Adrenal gland (tissue), 12 donors: ENCODE data around the gene SMIM35. TPM values are rescaled to one million over a fixed set of nuclear protein-coding genes. Genes with fewer than 3 reads are reported as not detected.

Experiments
- DNase-seq, 7 donors: peaks; one replicate each; pipeline ENCODE4 v3.0.0-alpha.2; 2019 to 2020
- H3K27ac ChIP-seq, 5 donors: fragments of 200-600 bp; sonication (generic) in 4 of 5; 1 replicate in 3 of 5; 2 replicates in 2 of 5; pipeline versions ENCODE4 v1.5.1 to v1.8.0; 2016 to 2020; ENCODE audit warnings: mild to moderate bottlenecking in 1 of 5
- H3K27me3 ChIP-seq: fragments of 200-600 bp; 2 replicates; pipeline ENCODE4 v1.8.0; 2021
- H3K36me3 ChIP-seq, 2 donors: fragments of 200-600 bp; replicated peaks in 1 of 2; 1 replicate in 1 of 2; 2 replicates in 1 of 2; pipeline versions ENCODE4 v1.5.1 to v1.8.0; 2018 to 2022
- H3K4me1 ChIP-seq, 2 donors: fragments of 200-600 bp; replicated peaks in 1 of 2; 1 replicate in 1 of 2; 2 replicates in 1 of 2; pipeline versions ENCODE4 v1.5.1 to v1.8.0; 2018 to 2021
- H3K4me3 ChIP-seq, 4 donors: fragments of 200-600 bp; sonication (generic) in 3 of 4; one replicate each; pipeline ENCODE4 v1.5.1; 2016 to 2018
- H3K9me3 ChIP-seq, 3 donors: fragments of 200-600 bp; sonication (generic) in 1 of 3; replicated peaks in 1 of 3; 1 replicate in 2 of 3; 2 replicates in 1 of 3; pipeline versions ENCODE4 v1.5.1 to v1.8.0; 2016 to 2021
- POLR2A ChIP-seq, 2 donors: fragments of 450-650 bp; IDR thresholded peaks; one replicate each; pipeline ENCODE4 v1.6.1; 2017; ENCODE audit warnings: antibody characterized with exemption in 2 of 2, mild to moderate bottlenecking in 2 of 2, moderate library complexity in 1 of 2
- WGBS, 4 donors: extraction: QIAGEN DNeasy Blood & Tissue Kit in 2 of 4; methylation state at CpG; one replicate each; pipeline versions ENCODE4 v1.1.5 to v1.1.7; 2013 to 2017; 5-methylcytosine and 5-hydroxymethylcytosine counted together
- intact Hi-C, 2 donors: fragments of 100-400 bp; cut with DNase I; formaldehyde crosslinking; loops; one replicate each; pipeline versions ENCODE4 v1.14.1 to v1.15.0; 2022 to 2023
- polyA plus RNA-seq, 3 donors: library from polyadenylated mRNA; stranded (reverse); fragments of 200-250 nt in 2 of 3; fragments of 350-450 nt in 1 of 3; fragmentation: Illumina TruSeq in 1 of 3; extraction: RNeasy Lipid Tissue Mini Kit (QIAGEN cat#74804) in 1 of 3; gene quantifications; one replicate each; pipeline ENCODE4 v1.2.3, GENCODE V29; 2013 to 2014
- total RNA-seq, 9 donors: library from RNA; depleted of rRNA in 4 of 9; stranded (reverse); fragments of >200 nt in 4 of 9; fragments of 120-200 nt in 1 of 9; fragmentation: NEBNext Ultra II Directional in 1 of 9; extraction: Animal tissue kit (Norgen Biotek cat#: 25700) in 1 of 9; gene quantifications; one replicate each; pipeline versions ENCODE4 v1.1.0 to v1.2.4, GENCODE V29; 2013 to 2023
- TF ChIP-seq, protein P1 (sequence below), 6 experiments: fragments of 450-650 bp in 4 of 6; fragments of 200-600 bp in 2 of 6; sonication (generic) in 1 of 6; IDR thresholded peaks; 1 replicate in 5 of 6; 2 replicates in 1 of 6; pipeline versions ENCODE4 v1.5.1 to v1.8.0; 2016 to 2021; ENCODE audit warnings: antibody characterized with exemption in 6 of 6, mild to moderate bottlenecking in 2 of 6, moderate library complexity in 1 of 6
- donor health status: healthy with polysubstance abuse.
- donor health status: Bipolar disorder and iron deficiency.
- donor health status: DM: yes; HTN: yes; CAD: no.
- donor health status: DM: no; HTN: no; CAD: no.
- donor health status: DM: no; HTN: no; CAD: no.
- donor health status: DM: yes; HTN: yes; CAD: no.

The SMIM35 gene
- total and polyA plus RNA-seq, 12 donors = 0.07 to 0.10 (median 0.09) TPM; not detected in 7

DNA sequence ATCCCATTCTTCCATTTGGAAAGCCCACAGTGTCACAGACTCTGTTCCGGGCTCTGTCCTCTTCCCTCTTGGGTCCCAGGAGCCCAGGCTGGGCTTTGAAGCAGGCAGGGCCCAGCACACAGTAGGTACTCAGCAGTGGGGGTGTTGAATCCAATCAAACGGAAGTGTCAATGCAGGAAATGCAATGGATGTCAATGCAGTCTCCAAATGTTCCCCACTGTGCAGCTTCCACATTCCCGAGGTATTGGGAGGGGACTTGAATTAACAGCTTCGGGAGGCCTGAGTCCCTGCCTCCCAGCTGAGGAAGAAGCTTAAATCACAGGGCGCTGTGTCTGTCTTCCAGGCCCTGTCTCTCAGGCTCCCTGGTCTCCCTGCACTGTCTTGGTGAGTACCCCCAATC lies 21.8 kb upstream of the SMIM35 start:
- no peaks in the 10 kb centered on the region for H3K9me3 ChIP-seq
- H3K4me1 ChIP-seq = no peaks in the 10 kb centered on the region
- DNase-seq = no peak
- H3K27ac ChIP-seq = peak overlapping the region in 1 of 5 donors; percentile 22
- no peak overlapping the region for H3K4me3 ChIP-seq
- TF ChIP-seq POLR2A (IDR thresholded peaks at IDR 0.05) = no peak
- TF ChIP-seq, protein P1, sequence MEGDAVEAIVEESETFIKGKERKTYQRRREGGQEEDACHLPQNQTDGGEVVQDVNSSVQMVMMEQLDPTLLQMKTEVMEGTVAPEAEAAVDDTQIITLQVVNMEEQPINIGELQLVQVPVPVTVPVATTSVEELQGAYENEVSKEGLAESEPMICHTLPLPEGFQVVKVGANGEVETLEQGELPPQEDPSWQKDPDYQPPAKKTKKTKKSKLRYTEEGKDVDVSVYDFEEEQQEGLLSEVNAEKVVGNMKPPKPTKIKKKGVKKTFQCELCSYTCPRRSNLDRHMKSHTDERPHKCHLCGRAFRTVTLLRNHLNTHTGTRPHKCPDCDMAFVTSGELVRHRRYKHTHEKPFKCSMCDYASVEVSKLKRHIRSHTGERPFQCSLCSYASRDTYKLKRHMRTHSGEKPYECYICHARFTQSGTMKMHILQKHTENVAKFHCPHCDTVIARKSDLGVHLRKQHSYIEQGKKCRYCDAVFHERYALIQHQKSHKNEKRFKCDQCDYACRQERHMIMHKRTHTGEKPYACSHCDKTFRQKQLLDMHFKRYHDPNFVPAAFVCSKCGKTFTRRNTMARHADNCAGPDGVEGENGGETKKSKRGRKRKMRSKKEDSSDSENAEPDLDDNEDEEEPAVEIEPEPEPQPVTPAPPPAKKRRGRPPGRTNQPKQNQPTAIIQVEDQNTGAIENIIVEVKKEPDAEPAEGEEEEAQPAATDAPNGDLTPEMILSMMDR (IDR thresholded peaks at IDR 0.05) = no peak
- 64 to 83% (median 75%) methylated on average over 2 to 5 of the region's 5 CpGs for WGBS, 4 donors
- H3K27me3 ChIP-seq = no peaks in the 10 kb centered on the region
- intact Hi-C loops = no loop called here
- no peaks in the 10 kb centered on the region for H3K36me3 ChIP-seq

- intact Hi-C loops = no loop called here
- Histone ChIP-seq H3K9me3 (no peaks in the 10 kb centered on the region), H3K36me3 (no peaks in the 10 kb centered on the region), H3K4me3 (no peak overlapping the region), H3K27me3 (no peaks in the 10 kb centered on the region), H3K27ac (no peak overlapping the region), H3K4me1 (no peaks in the 10 kb centered on the region)
- TF ChIP-seq, protein P1 (IDR thresholded peaks at IDR 0.05) = no peak
- no peak for TF ChIP-seq POLR2A (IDR thresholded peaks at IDR 0.05)
- DNase-seq = no peak
- 70 to 85% (median 73%) methylated on average over 2 of the region's 2 CpGs for WGBS, 4 donors
These were observed 20.1 kb upstream of the SMIM35 start for GRCh38 chr11:118106789-118107335.

GRCh38 chr11:118105657-118106305 lies 19.0 kb upstream of the SMIM35 start:
- H3K4me1 ChIP-seq = no peaks in the 10 kb centered on the region
- H3K36me3 ChIP-seq = no peaks in the 10 kb centered on the region
- TF ChIP-seq, protein P1 (IDR thresholded peaks at IDR 0.05) = no peak
- TF ChIP-seq POLR2A (IDR thresholded peaks at IDR 0.05) = no peak
- intact Hi-C loops = no loop called here
- no peaks in the 10 kb centered on the region for H3K27me3 ChIP-seq
- H3K4me3 ChIP-seq = no peak overlapping the region
- H3K9me3 ChIP-seq = no peaks in the 10 kb centered on the region
- DNase-seq = no peak
- no peak overlapping the region for H3K27ac ChIP-seq
- 72 to 86% (median 77%) methylated on average over 4 of the region's 4 CpGs for WGBS, 4 donors

DNA sequence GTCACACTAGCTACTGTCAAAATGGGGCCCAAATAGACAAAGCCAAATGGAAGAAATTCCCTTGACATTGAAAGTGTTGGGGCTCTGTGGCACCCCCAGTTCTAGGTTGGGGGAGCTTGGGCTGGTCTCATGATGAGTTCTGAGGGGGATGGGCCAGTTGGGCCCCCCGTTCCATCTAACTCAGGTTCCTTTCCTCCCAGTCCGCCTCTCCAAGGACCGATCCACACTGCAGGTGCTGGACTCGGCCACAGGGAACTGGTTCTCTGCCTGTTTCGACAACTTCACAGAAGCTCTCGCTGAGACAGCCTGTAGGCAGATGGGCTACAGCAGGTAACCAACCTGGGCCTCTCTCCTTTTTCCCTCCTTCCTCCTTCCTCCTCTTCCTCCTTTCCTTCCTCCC lies 17.7 kb upstream of the SMIM35 start:
- no peak overlapping the region for H3K27ac ChIP-seq
- DNase-seq = no peak
- H3K4me3 ChIP-seq = no peak overlapping the region
- no peaks in the 10 kb centered on the region for H3K27me3 ChIP-seq
- TF ChIP-seq POLR2A (IDR thresholded peaks at IDR 0.05) = no peak
- TF ChIP-seq, protein P1 (IDR thresholded peaks at IDR 0.05) = no peak
- no peaks in the 10 kb centered on the region for H3K36me3 ChIP-seq
- no peaks in the 10 kb centered on the region for H3K4me1 ChIP-seq
- H3K9me3 ChIP-seq = no peaks in the 10 kb centered on the region
- intact Hi-C loops = no loop called here
- WGBS, 4 donors = 91 to 99% (median 95%) methylated on average over 6 of the region's 6 CpGs
